DOHH2 (cell line): ENCODE measurements around the gene MAP10.

ENCODE experiments used
- H3F3A ChIP-seq: fragments of 200-600 bp; sonication (generic), shearing (Covaris generic); 2 replicates; pipeline ENCODE4 v1.6.0; 2016; ENCODE audit warnings: antibody characterized with exemption, mild to moderate bottlenecking; ENCODE audit not compliant: control insufficient read depth, insufficient read depth
- H3K27ac ChIP-seq: fragments of 200-600 bp; sonication (generic); 2 replicates; pipeline ENCODE4 v1.5.1; 2014; ENCODE audit warnings: low read depth, mild to moderate bottlenecking, low read length, moderate library complexity
- H3K27me3 ChIP-seq: fragments of 200-600 bp; sonication (generic); 2 replicates; pipeline ENCODE4 v1.6.1; 2014; ENCODE audit warnings: mild to moderate bottlenecking, low read length, mixed read lengths; ENCODE audit not compliant: control insufficient read depth
- H3K36me3 ChIP-seq: fragments of 200-600 bp; sonication (generic); 2 replicates; pipeline ENCODE4 v1.6.1; 2014; ENCODE audit warnings: mild to moderate bottlenecking, low read length, moderate library complexity, mixed read lengths; ENCODE audit not compliant: control insufficient read depth
- H3K4me1 ChIP-seq: fragments of 200-600 bp; sonication (generic); 2 replicates; pipeline ENCODE4 v1.6.1; 2014; ENCODE audit warnings: mild to moderate bottlenecking, low read length, mixed read lengths; ENCODE audit not compliant: control insufficient read depth
- H3K4me2 ChIP-seq: fragments of 200-600 bp; sonication (generic); 2 replicates; pipeline ENCODE4 v1.6.0; 2014; ENCODE audit warnings: mild to moderate bottlenecking, low read length, moderate library complexity
- H3K4me3 ChIP-seq: fragments of 200-600 bp; sonication (generic); 2 replicates; pipeline ENCODE4 v1.5.1; 2014; ENCODE audit warnings: mild to moderate bottlenecking, low read length, mixed read lengths
- H3K79me2 ChIP-seq: fragments of 200-600 bp; sonication (generic); 2 replicates; pipeline ENCODE4 v1.6.1; 2014; ENCODE audit warnings: mild to moderate bottlenecking, low read length, mixed read lengths; ENCODE audit not compliant: control insufficient read depth
- H3K9me2 ChIP-seq: fragments of 200-600 bp; sonication (generic); replicated peaks from 2 replicates; pipeline ENCODE4 v1.6.1; 2014; ENCODE audit warnings: mild to moderate bottlenecking, low read length, mixed read lengths; ENCODE audit not compliant: control insufficient read depth
- H3K9me3 ChIP-seq: fragments of 200-600 bp; sonication (generic); 2 replicates; pipeline ENCODE4 v1.6.1; 2014; ENCODE audit warnings: antibody characterized with exemption, low read length, mixed read lengths; ENCODE audit not compliant: control insufficient read depth, insufficient read depth
- H4K20me1 ChIP-seq: fragments of 200-600 bp; sonication (generic); 2 replicates; pipeline ENCODE4 v1.6.0; 2014; ENCODE audit warnings: low read depth, mild to moderate bottlenecking, antibody characterized with exemption, low read length, moderate library complexity; ENCODE audit not compliant: control insufficient read depth, insufficient read depth
- EZH2phosphoT487 ChIP-seq: fragments of 200-600 bp; sonication (generic); IDR thresholded peaks from 2 replicates; pipeline ENCODE4 v1.6.1; 2017; ENCODE audit warnings: borderline replicate concordance, mild to moderate bottlenecking, antibody characterized with exemption, low read length, moderate library complexity, mixed read lengths
- TF ChIP-seq, protein P1 (sequence below): fragments of 200-600 bp; sonication (generic); IDR thresholded peaks from one replicate; pipeline ENCODE4 v1.5.1; 2014; ENCODE audit warnings: antibody characterized with exemption, mild to moderate bottlenecking, low read depth, low read length; ENCODE audit not compliant: poor library complexity, severe bottlenecking

MAP10 gene

DNA sequence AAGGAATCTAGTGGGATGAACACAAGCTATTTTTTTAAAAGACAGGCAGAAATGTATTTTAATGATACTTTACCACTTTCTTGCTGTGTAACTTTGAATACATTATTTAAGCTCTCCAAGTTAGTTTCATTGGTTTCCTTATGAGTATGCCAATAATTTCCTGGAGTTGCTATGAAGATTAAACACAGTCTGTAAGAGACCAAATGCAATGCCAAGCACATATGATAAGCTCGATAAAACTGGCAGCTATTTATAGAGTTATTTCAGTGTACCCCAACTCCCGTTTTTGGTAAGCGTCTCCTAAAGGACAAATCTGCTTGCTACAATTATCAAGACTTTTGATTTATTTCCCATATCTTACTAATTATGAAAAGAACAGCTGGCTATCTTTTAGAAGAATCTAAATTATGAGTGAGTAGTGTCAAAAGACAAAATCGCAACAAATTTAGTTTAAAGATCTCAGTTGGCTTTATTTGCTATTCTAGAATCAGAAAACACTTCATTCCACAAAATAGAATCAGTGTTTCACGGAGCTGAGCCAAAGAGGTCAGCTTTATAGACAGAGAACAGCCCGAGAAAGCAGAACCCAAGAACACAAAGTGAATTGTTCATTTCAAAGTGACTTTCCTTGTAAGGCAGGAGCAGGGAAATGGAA is 7.2 kb upstream of the MAP10 start:
- no peaks in the 10 kb centered on the region for H3K9me2 ChIP-seq
- no peaks in the 10 kb centered on the region for H3F3A ChIP-seq
- H3K4me1 ChIP-seq, result no peaks in the 10 kb centered on the region
- H3K27ac ChIP-seq, result no peak overlapping the region
- no peaks in the 10 kb centered on the region for H3K27me3 ChIP-seq
- no peaks in the 10 kb centered on the region for H4K20me1 ChIP-seq
- H3K4me3 ChIP-seq, result no peak overlapping the region
- no peaks in the 10 kb centered on the region for H3K36me3 ChIP-seq
- H3K9me3 ChIP-seq, result no peaks in the 10 kb centered on the region
- no peaks in the 10 kb centered on the region for H3K79me2 ChIP-seq
- TF ChIP-seq, protein P1, sequence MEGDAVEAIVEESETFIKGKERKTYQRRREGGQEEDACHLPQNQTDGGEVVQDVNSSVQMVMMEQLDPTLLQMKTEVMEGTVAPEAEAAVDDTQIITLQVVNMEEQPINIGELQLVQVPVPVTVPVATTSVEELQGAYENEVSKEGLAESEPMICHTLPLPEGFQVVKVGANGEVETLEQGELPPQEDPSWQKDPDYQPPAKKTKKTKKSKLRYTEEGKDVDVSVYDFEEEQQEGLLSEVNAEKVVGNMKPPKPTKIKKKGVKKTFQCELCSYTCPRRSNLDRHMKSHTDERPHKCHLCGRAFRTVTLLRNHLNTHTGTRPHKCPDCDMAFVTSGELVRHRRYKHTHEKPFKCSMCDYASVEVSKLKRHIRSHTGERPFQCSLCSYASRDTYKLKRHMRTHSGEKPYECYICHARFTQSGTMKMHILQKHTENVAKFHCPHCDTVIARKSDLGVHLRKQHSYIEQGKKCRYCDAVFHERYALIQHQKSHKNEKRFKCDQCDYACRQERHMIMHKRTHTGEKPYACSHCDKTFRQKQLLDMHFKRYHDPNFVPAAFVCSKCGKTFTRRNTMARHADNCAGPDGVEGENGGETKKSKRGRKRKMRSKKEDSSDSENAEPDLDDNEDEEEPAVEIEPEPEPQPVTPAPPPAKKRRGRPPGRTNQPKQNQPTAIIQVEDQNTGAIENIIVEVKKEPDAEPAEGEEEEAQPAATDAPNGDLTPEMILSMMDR, result no peak
- TF ChIP-seq EZH2phosphoT487, result no peak
- H3K4me2 ChIP-seq, result no peak overlapping the region

DNA sequence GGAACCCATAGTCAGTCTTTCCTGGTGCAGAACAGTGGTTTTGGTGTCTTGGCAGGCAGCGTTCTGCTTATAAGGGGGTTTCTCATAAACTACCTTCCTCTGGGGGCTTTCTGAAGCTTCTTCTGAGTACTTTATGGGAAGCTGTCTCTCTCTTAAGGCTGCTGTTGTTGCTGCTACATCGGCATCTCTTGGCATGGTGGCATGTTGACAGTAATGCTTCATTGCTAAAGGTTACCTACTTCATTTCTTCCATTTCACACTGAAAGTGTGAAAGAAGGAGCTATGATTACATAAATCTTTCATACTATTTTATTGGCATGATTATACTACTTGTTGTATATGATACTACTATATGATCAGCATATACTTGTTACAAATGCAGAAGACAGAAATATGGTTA is 6.3 kb upstream of the MAP10 start:
- Histone ChIP-seq H3F3A (no peaks in the 10 kb centered on the region), H3K4me3 (no peak overlapping the region), H3K27ac (no peak overlapping the region), H3K4me1 (no peaks in the 10 kb centered on the region), H3K79me2 (no peaks in the 10 kb centered on the region), H3K27me3 (no peaks in the 10 kb centered on the region), H4K20me1 (no peaks in the 10 kb centered on the region), H3K9me3 (no peaks in the 10 kb centered on the region), H3K4me2 (no peak overlapping the region), H3K9me2 (no peaks in the 10 kb centered on the region), H3K36me3 (no peaks in the 10 kb centered on the region)
- TF ChIP-seq EZH2phosphoT487, result no peak
- TF ChIP-seq, protein P1, result no peak

DNA sequence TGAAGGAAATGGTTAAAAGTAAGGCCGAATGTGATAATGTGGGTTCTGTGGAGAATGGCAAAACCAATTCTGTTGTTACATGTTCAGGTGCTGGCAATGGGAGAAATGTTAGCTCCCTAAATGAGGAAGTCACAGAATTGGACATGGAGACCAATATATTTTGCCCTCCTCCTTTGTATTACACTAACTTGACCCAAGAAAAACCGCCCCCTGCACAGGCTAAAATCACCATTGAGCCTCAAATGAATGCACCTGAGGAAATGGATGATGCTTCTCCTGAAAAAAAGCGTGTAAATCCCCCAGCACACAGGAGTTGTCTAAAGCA is 932 bp downstream of the MAP10 start:
- Histone ChIP-seq H3K4me3 (peak overlapping the region; percentile 77), H3K27me3 (no peaks in the 10 kb centered on the region), H3K4me1 (peaks cover 17% of the 10 kb centered on the region), H3K27ac (no peak overlapping the region), H4K20me1 (no peaks in the 10 kb centered on the region), H3K4me2 (peak overlapping the region; percentile 74), H3F3A (no peaks in the 10 kb centered on the region), H3K9me2 (no peaks in the 10 kb centered on the region), H3K36me3 (no peaks in the 10 kb centered on the region), H3K79me2 (no peaks in the 10 kb centered on the region), H3K9me3 (no peaks in the 10 kb centered on the region)
- TF ChIP-seq, protein P1, result no peak
